Stimulated activated CD8-positive, alpha-beta memory T cell treated with anti-CD3 and anti-CD28 coated beads, Interleukin-4, amount 100 ng/mL, for 1 hour (primary cell): ENCODE measurements around the gene FNBP1.

ENCODE experiments used
- DNase-seq, 2 donors: peaks; one replicate each; pipeline ENCODE4 v3.0.0-alpha.2; 2020; ENCODE audit warnings: low read depth in 2 of 2, low spot score in 1 of 2

Gene FNBP1

DNA sequence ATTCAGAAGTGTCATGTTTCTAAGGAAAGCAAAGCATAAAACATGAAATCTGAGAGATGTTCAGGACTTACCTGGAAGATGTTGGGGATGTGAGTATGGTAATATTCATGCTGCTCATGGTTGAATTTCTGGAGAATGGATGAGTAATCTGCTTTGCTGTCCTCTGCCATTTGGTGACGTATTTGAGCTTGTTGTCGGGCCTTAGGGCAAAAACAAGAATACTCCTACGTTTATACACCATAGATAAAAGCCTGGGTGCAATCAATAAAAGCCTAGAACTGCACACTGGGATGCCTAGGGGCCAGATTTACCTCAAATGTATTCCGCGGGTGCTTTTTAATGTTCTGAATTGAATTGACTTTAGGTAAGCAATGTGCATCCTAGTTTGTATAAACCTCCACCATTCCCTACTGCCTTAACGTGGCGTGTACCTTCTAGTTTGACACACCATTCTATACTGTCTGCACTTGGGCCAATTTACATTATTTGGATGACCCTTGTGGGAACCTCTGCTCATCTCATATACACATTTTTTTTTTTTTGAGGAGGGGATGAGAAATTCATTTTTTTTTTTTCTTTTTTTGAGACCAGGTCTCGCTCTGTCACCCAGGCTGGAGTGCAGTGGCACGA is 113.4 kb downstream of the FNBP1 start:
- no peak for DNase-seq

DNA sequence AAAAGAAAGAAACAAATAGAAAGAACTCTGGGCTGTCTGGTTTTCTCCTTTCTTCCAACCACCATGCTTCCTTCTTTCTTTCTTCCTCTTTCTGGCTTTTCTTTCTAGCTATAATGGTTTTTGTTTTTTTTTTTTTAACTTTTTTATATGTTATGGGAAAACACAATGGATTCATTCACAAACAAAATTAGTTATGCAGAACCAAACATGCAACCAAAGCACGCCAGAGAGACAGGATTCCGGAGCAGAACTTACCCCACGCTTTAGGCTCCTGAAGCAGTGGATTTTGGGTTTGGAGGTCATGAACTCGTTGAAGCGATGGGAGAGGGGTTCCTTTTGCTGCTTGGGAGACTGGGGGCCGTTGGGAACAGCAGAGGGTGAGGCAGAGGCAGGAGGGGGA is 119.4 kb downstream of the FNBP1 start:
- no peak for DNase-seq

DNA sequence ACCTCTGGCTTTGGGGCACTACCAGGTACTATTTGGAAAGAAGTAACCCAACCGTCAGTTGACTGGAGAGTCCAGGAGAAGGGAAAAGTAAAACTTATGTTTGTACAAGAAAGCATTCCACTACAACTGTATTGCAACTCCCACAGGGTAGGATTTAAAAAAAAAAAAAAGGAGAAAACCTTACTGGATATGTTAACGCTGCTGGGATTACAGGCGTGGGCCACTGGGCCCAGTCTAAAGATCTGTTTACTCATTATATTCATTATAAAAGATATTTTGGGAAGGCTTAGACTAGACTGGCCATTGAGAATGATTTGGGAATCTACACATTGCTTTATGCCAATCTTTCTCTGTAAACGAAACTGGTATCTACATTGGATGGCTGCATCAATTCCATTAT is 121.1 kb downstream of the FNBP1 start:
- DNase-seq: no peak

DNA sequence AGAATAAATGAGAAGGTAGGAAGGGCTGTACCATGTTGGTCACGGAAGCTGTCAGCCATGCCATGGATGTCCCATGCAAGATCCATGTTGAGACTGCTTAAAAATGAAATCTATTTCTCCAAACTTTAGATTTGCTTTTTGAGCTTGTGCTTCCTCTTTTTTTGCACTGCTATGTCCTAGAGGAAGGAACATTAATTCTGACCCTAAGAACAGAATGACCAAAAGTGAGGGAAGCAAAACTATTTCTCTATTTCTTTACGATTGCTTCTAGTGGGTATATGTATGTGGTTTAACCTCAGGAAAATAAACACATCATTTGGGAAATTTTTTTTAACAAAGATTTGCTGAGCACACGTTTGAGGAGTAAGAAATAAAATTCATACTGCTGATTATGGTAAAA is 123.1 kb downstream of the FNBP1 start:
- no peak for DNase-seq

DNA sequence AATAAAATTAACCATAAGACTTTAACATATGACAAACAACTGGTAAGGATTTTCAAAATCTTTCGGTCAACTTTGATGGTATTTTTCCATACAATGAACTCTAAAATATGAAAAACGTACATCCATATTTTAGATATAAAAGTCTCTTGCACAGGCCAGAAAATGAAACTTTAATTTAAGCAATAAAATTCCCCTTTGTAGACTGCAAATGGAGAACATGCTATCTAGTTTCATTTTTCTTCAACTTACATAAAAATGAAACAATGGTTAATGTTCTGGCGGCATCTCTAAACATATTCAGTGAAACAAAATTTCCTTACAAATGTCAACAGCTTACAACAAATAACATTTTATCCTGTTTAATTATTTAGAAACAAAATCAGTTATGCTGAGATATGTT is 123.7 kb downstream of the FNBP1 start:
- DNase-seq: no peak

DNA sequence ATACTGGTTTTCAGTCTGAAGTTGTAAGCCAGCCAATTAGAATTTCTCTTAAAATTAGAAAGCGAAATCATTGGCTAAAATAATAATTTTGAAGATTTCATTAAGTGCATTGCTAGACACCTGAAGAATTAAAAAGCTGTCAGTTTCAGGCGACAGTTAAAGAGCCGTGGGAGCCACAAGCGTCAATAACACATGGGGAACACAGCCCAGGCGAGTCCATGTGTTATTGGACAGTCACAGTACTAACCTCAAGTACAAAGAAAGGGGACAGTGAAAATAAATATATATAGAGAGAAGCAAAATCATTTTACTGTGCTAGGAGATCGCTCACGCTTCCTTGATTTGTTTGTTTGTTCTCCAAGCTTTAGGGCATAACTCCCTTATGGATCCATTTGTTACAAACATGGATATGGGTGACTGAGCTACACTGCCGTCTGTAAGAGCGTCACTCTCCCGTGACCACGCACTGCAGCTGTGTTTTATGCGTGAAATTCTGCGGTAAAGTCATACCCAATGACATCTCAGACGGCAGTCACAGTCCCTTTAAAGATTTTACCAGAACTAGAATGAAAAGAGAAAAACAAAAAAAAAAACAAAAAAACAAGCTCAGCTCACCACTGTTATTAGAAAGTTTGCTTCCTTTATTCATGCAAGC is 124.6 kb downstream of the FNBP1 start:
- DNase-seq: no peak

DNA sequence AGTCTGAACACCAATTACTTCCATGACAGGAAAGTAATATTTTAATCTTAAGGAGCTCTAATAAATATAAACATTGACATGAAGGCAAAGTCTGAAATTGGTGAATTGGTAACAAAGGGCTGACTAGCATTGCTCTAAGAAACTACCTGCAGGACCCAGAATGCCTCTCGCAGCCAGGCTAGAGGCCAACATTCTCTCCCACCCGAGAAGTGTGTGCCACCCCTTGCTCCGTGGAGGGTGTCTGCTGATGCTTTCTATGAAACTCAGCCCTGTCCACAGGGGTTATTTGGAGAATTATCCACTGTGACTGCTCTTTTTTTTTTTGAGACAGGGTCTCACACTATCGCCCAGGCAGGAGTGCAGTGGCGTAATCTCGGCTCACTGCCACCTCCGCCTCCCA is 126.3 kb downstream of the FNBP1 start:
- no peak for DNase-seq

DNA sequence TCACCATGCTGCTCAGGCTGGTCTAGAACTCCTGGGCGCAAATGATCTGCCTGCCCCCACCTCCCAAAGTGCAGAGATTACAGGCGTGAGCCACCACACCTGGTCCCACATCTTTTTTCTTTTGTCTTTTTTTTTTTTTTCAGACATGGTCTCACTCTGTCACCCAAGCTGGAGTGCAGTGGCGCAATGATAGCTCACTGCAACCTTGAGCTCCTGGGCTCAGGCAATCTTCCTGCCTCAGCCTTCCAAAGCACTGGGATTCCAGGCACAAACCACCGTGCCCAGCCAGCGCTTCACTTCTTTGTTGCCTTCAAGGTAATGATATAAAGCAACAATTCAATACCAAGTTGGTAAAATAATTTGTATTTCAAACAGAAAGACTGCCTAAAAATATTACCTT is 128.9 kb downstream of the FNBP1 start:
- no peak for DNase-seq

DNA sequence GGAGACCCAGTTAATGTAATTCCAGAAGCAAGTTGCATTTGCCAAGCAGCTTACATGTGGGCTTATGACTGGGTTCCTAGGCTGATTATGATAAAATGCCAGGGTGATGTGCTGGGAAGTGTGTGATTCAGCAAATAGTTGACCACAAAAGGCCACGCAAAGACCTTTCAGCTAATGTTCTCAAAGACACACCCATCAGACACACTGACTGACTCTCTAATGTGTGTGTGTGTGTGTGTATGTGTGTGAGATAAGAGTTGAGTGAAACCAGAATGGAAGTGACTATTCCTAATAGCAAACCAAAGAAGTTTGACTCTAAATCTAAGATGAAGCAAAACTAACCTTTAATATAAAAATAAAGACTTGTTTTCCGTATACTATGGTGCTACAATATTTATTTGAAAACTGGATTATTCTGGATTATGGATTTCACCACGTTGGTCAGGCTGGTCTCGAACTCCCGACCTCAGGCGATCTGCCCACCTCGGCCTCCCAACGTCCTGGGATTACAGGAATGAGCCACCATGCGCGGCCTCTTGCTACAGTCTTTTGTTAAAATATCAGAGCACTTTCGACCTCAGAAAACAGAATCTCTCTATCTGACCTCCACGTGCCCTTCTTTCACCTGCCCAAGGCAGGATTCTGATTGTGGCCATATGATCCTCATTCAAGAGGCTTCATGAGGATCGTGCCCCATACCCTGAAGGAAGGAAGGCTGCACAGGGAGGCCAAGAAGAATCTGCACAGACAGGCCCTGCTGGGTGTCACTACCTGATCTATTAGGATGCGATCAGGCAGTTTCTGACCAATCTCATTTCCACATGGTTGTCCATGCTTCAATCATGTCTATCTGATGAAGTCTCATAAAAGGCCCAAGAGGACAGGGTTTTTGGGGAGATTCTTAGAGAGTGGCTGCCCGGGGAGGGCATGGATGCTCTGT is 132.1 kb downstream of the FNBP1 start:
- DNase-seq: no peak

DNA sequence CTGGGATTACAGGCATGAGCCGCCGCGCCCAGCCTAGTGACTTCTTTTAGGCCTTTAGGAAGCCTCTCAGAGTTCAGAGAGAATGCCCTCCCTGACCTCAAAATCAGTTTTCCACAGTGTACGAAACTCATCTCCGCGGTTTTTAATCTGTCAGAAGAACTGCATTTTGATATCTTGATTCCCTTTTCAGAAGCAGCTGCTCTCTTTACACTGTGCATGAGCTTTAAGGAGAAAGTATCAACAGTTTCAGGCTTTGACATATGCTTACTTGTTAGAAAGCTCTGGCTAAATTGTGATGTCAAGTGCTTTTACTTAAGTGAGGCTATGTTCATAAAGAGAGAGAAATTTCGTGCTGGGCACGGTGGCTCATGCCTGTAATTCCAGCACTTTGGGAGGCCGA is 133.1 kb downstream of the FNBP1 start:
- no peak for DNase-seq

DNA sequence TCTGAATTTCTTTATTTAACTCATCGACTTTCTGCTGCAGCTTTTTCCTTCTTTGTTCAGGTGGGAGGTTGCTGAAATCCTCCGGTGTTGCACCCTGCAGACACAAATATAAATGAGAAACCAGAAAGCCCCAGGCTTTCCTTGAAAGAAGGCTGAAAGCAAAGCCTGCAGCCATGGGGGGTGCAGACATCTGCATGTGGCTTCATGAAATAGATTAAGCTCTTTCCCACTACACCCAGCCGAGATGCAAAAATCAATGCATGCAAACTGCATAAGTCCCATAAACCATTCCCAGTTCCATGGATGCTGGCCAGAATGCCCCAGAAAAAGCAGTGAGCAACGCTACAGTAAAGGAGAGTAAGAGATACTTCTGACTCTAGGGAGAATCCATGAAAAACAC is 134.1 kb downstream of the FNBP1 start:
- DNase-seq: no peak

DNA sequence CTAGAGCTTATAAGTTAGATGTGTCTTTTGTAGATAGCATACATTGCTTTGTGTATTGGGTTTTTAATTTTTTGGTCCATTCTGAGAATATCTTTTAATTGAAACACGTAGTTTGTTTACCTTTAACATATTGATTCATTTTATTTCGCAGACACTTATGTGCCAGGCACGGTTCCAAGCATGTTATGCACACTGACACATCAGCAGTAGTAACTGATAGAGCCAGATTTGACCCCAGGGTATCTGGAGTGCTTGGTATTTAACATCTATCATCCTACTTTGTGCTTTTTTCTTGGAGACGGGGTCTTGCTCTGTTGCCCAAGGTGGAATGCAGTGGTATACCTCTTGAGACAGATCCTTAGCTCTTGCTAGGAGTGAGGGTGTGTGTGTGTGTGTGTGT is 135.8 kb downstream of the FNBP1 start:
- no peak for DNase-seq

DNA sequence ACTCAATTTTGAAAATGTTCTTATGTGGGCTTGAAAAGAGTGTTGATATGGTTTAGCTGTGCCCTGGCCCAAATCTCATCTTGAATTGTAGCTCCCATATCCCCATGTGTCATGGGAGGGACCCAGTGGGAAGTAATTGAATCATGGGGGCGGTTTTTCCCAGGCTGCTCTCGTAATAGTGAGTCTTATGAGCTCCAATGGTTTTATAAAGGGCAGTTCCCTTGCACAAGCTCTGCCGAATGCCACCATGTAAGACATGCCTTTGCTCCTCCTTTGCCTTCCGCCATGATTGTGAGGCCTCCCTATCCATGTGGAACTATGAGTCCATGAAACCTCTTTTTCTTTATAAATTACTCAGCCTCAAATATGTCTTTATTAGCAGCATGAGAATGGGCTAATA is 136.7 kb downstream of the FNBP1 start:
- DNase-seq: no peak

DNA sequence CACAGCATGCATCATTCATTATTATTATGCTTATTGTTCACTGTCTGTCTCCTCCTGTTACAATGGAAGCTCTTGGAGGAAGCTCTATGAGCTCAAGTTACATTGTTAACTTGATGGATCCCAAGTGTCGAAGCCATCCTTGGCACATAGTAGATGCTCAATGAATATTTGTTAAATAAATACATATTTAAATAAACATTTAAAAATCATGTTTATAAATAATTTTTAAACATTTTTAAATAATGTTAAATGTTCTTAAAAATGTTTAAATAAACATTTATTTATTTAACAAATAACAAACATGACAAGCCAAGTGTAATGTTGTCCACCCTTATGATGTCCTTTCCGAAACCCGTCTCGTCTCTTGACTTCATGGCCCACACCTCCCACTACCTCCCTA is 138.3 kb downstream of the FNBP1 start:
- no peak for DNase-seq

DNA sequence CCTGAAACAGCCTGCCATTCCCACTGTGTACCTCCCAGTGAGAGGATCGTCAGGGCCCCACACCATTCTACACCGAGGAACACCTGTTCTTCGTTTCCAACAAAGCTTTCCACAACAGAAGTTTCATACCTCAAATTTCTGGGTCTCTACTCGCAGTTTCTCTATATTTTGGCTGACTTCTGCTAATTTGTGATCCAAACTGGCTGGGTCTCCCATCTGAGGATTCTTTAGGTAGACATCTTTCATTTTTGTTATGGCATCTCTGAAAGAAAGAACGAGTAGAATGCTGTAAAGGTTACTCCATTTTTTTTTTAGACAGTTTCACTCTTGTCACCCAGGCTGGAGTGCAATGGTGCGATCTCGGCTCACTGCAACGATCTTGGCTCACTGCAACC is 140.3 kb downstream of the FNBP1 start:
- no peak for DNase-seq

DNA sequence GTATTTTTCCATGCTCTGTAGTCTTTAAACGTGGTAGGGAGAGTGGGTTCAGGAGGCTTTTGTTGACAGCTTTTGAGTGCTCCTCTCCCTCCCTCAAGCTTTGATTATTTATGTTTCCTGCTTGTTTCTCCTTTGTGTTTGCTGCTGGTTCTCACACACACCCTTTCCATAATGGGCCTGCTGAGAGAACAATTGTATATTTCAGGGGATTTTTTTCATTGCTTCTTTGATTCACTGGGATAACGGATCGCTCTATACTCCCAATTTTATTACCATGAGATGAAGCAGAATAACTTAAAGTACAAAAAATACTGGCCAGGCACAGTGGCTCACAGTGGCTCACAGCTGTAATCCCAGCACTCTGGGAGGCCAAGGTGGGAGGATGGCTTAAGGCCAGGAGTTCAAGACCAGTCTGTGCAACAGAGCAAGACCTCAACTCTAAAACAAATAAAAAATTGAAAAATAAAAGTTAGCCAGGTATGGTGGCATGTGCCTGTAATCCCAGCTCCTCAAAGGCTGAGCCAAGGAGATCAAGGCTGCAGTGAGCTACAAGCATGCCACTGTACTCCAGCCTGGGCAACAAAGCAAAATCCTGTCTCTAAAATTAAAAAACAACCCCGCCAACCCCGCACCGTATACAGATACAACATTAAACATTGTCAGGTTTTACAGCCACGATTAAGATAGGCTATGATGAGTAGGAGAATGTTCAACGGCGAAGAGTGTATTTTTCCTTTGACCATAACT is 140.8 kb downstream of the FNBP1 start:
- no peak for DNase-seq

DNA sequence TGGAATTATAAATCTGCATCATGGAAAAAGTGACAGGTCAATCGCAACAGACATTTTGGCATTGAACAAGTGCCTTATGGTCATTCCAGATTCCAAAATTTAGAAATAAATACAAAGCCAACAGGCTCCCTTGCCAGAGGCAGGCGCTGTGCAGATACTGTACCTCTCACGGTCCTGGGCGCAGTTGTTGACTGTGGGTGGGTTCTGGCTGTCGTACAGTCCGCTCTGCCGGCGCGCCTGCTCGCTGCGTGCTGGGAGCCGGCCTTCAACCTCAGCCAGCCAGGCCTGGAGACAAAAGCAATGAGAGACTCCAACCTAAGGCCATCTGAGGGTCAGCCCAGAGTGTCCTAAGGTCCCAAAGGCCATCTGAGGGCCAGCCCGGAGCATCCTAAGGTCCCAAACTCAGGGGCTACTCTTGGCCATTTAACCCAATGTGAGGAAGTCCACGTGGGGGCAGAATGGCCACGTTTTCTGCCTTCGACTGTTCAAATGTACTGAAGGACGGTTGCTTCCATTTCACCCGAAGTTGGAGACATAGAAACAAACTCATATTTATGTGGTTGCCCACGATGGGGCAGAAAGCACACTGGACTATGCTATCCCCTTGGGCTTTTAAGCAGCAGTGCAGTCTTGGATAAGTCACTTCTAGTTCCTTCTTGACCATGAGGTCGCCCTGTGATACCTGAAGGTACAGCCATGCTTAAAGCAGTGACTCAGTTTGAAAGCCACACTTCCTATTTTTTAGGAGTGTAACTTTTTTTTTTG is 142.5 kb downstream of the FNBP1 start:
- DNase-seq: no peak

DNA sequence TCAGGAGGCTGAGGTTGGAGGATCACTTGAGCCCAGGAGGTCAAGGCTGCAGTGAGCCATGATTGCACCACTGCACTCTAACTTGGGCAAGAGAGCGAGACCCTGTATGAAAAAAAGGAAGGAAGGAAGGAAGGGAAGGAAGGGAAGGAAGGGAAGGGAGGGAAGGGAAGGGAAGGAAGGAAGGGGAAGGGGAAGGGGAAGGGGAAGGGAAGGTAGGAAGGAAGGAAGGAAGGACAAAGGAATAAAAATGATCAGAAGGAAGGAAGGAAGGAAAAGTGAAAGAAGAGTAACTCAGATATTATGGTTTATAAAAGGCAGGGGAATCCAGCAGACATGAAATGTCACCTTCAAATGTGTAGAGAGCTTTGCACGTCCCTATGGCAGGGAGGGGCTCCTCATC is 143.4 kb downstream of the FNBP1 start:
- DNase-seq: no peak

DNA sequence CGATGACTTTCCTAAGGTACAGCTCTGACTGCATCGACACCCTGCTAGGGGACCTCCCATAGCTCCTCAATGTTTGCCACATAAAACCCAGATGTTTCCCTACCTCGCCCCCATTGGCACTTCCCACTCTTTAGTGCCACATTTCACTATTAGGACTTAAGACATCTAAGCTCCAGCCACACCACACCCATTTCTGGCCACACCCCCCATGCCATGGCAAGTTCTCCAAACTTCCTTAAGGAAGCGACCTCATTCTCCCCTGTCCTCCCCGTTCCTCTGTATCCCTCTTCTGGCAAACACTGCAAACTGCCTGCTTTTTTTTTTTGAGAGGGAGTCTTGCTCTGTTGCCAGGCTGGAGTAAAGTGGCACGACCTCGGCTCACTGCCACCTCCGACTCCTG is 144.8 kb downstream of the FNBP1 start:
- DNase-seq: no peak

DNA sequence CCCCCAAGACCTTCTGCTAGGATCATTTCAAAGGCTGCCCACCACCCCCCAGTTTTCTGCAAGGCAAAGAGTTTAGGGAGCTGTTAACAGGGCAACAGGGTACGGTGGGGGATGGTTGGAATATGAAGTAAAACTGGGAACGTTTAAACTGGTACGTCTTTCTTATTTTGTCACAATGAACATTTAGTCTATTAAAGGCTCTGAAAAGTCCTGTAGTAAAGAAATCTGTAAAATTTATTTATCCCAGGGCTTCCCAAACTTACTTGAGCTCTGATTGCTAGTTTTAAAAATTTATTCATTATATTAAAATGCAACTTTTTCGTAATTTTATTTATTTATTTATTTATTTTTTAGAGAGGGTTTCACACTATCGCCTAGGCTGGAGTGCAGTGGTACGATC is 145.7 kb downstream of the FNBP1 start:
- DNase-seq: no peak
